BLaER1 treated with 17β-estradiol and CSF1 and Interleukin-3, amounts not matched to agents 10 nM and 100 nM (cell line): ENCODE data around the gene HAPLN2.
"Not testable (repeated sequence)": the region's sequence is repeated elsewhere in the genome, so short reads cannot be mapped to it uniquely, and the experiment has no call there.

ENCODE experiments used
- H3K27ac ChIP-seq, 11 experiments: shearing (Covaris generic); formaldehyde crosslinking; 2 replicates each; pipeline ENCODE4 v1.8.1; 2022
- H3K27me3 ChIP-seq, 11 experiments: shearing (Covaris generic); formaldehyde crosslinking; 2 replicates each; pipeline ENCODE4 v1.8.1; 2022
- H3K36me3 ChIP-seq, 11 experiments: shearing (Covaris generic); formaldehyde crosslinking; 2 replicates each; pipeline ENCODE4 v1.8.1; 2022
- H3K4me1 ChIP-seq, 10 experiments: shearing (Covaris generic); formaldehyde crosslinking; 2 replicates each; pipeline ENCODE4 v1.8.1; 2022
- H3K4me2 ChIP-seq, 11 experiments: shearing (Covaris generic); formaldehyde crosslinking; 2 replicates each; pipeline ENCODE4 v1.8.1; 2022
- H3K4me3 ChIP-seq, 10 experiments: shearing (Covaris generic); formaldehyde crosslinking; 2 replicates each; pipeline ENCODE4 v1.8.1; 2022
- H3K9ac ChIP-seq, 11 experiments: shearing (Covaris generic); formaldehyde crosslinking; 2 replicates each; pipeline ENCODE4 v1.8.1; 2022
- H3K9me3 ChIP-seq, 11 experiments: shearing (Covaris generic); formaldehyde crosslinking; replicated peaks in 1 of 11; 2 replicates each; pipeline ENCODE4 v1.8.1; 2022
- H4K20me1 ChIP-seq, 11 experiments: shearing (Covaris generic); formaldehyde crosslinking; 2 replicates each; pipeline ENCODE4 v1.8.1; 2022
- Cebpa-rat ChIP-seq, 11 experiments: shearing (Covaris generic); IDR thresholded peaks; 2 replicates each; pipeline ENCODE4 v1.8.1; 2022

The HAPLN2 gene

DNA sequence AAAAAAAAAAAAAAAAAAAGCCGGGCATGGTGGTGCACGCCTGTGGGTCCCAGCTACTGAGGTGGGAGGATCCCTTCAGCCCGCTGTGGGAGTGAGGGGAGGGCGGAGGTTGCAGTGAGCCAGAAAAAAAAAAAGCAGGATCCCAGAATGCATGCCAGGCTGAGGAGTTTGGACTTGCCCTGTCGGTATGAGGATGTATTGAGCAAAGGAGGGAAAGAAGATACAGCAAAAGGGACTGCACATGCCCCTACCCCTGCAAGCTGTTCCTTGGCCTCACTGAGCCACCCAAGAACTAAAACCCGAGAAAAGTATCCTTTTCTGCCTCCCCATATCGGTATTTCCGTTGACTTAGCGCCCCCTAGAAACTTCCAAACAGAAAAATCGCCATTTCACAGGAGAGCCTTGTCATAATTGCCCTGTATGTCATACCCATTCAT, 16.6 kb upstream of the HAPLN2 start:
- no peak for TF ChIP-seq Cebpa-rat (IDR thresholded peaks at IDR 0.05)
- H3K4me1 ChIP-seq = peaks cover 42 to 71% (median 51%) of the 10 kb centered on the region in 10 experiments
- H4K20me1 ChIP-seq = peaks cover 0 to 22% (median under 1%) of the 10 kb centered on the region in 11 experiments; a peak in 9 of 22 replicates
- H3K4me2 ChIP-seq = peak overlapping the region; percentile 88 to 97 (median 94)
- no peaks in the 10 kb centered on the region for H3K9me3 ChIP-seq
- no peak overlapping the region for H3K27ac ChIP-seq
- H3K4me3 ChIP-seq = no peak overlapping the region
- no peaks in the 10 kb centered on the region for H3K27me3 ChIP-seq
- peaks cover 5 to 26% (median 21%) of the 10 kb centered on the region in 11 experiments; a peak in 21 of 22 replicates for H3K36me3 ChIP-seq
- H3K9ac ChIP-seq = no peak overlapping the region

DNA sequence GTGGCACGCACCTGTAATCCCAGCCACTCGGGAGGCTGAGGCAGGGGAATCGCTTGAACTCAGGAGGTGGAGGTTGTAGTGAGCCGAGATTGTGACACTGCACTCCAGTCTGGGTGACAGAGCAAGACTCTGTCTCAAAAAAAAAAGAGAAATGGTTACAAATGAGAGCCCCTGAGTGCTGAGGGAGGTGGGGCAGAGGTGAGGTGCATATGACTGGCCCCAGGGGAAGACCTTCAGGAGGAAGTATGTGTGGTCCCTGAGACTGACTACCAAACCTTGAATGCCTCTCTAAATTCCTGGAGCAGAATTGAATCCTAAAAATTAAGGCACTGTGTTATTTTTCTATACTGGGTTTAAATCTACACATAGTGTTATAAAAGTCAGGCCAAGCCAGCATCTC, 11.9 kb upstream of the HAPLN2 start:
- H3K4me3 ChIP-seq, H3K9me3 ChIP-seq, H3K27me3 ChIP-seq, H3K36me3 ChIP-seq, H4K20me1 ChIP-seq, H3K27ac ChIP-seq: not testable (repeated sequence)
- Histone ChIP-seq H3K9ac (peak overlapping the region in 2 of 11 experiments; percentile 0 to 42; a peak in 1 of 22 replicates), H3K4me2 (peak overlapping the region in 9 of 11 experiments; percentile 2 to 38 (median 14); a peak in 7 of 22 replicates), H3K4me1 (peaks cover 22 to 53% (median 34%) of the 10 kb centered on the region in 10 experiments)

- no peak overlapping the region; a peak in 1 of 22 replicates for H3K27ac ChIP-seq
- H3K4me2 ChIP-seq = peak overlapping the region; percentile 2 to 61 (median 44); a peak in 16 of 22 replicates
Observed at GRCh38 chr1:156608036-156608674, 11.1 kb upstream of the HAPLN2 start.

DNA sequence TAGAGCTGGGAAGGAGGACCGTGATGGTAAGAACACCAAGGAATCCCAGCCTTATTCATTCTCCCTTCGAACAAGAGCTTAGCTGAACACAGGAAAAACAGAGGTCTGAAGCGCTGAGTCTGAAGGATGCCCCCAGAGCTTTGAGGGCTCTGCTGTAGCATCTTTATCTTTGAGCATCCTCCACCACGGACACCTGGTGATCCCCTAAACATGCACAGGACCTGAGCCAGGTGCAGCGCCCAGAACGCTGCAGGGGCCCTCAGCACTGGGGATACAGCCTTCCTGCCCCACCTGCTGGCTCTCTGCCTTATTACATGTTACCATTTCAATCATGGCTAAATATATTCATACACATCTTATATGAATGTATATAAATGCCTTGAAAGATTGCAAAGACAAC, 10.2 kb upstream of the HAPLN2 start:
- Histone ChIP-seq H3K4me2 (peak overlapping the region in 4 of 11 experiments; percentile 7 to 61 (median 42); a peak in 4 of 22 replicates), H3K4me1 (peaks cover 20 to 52% (median 30%) of the 10 kb centered on the region in 10 experiments), H3K4me3 (no peak overlapping the region), H3K9me3 (no peaks in the 10 kb centered on the region), H4K20me1 (no peaks in the 10 kb centered on the region; a peak in 1 of 22 replicates), H3K27me3 (peaks cover 0 to 14% (median 4%) of the 10 kb centered on the region in 11 experiments; a peak in 7 of 22 replicates), H3K36me3 (no peaks in the 10 kb centered on the region), H3K27ac (no peak overlapping the region), H3K9ac (no peak overlapping the region)
- no peak for TF ChIP-seq Cebpa-rat (IDR thresholded peaks at IDR 0.05)

More at GRCh38 chr1:156608036-156608674, 11.1 kb upstream of the HAPLN2 start:
- TF ChIP-seq Cebpa-rat (IDR thresholded peaks at IDR 0.05) = no peak
- H3K9ac ChIP-seq = peak overlapping the region in 1 of 11 experiments; percentile 32; a peak in 1 of 22 replicates
- H3K4me1 ChIP-seq = peaks cover 20 to 52% (median 30%) of the 10 kb centered on the region in 10 experiments
- no peaks in the 10 kb centered on the region for H3K36me3 ChIP-seq
- H3K4me3 ChIP-seq = no peak overlapping the region
- H3K27me3 ChIP-seq = peaks cover 0 to 6% (median 0%) of the 10 kb centered on the region in 11 experiments; a peak in 3 of 22 replicates
- no peaks in the 10 kb centered on the region; a peak in 1 of 22 replicates for H4K20me1 ChIP-seq
- no peaks in the 10 kb centered on the region for H3K9me3 ChIP-seq

DNA sequence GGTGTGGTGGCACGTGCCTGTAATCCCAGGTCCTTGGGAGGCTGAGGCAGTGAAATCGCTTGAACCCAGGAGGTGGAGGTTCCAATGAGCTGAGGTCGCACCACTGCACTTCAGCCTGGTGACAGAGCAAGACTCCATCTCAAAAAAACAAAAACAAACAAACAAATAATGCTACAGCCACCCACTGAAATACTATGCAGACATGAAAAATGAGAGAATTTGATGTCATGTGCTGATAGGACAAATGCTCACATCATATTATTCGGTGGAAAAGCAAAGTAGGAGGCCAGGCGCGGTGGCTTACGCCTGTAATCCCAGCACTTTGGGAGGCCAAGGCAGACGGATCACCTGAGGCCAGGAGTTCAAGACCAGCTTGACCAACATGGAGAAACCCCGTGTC, 9.1 kb upstream of the HAPLN2 start:
- H3K36me3 ChIP-seq, H3K4me2 ChIP-seq, H3K27ac ChIP-seq, H3K9ac ChIP-seq, H3K4me3 ChIP-seq, H4K20me1 ChIP-seq, H3K9me3 ChIP-seq: not testable (repeated sequence)
- Histone ChIP-seq H3K4me1 (peaks cover 20 to 47% (median 27%) of the 10 kb centered on the region in 10 experiments), H3K27me3 (peaks cover 2 to 25% (median 14%) of the 10 kb centered on the region in 11 experiments; a peak in 19 of 22 replicates)

GRCh38 chr1:156612666-156613065, 6.5 kb upstream of the HAPLN2 start:
- H4K20me1 ChIP-seq = no peaks in the 10 kb centered on the region; a peak in 1 of 22 replicates
- H3K9me3 ChIP-seq = no peaks in the 10 kb centered on the region
- no peak overlapping the region for H3K9ac ChIP-seq
- peaks cover 23 to 51% (median 38%) of the 10 kb centered on the region in 11 experiments for H3K27me3 ChIP-seq
- H3K4me2 ChIP-seq = peak overlapping the region in 3 of 11 experiments; percentile 1 to 67 (median 65); a peak in 6 of 22 replicates
- TF ChIP-seq Cebpa-rat (IDR thresholded peaks at IDR 0.05) = no peak
- peaks cover 12 to 23% (median 13%) of the 10 kb centered on the region in 10 experiments for H3K4me1 ChIP-seq
- no peaks in the 10 kb centered on the region for H3K36me3 ChIP-seq
- H3K27ac ChIP-seq = no peak overlapping the region
- no peak overlapping the region for H3K4me3 ChIP-seq

DNA sequence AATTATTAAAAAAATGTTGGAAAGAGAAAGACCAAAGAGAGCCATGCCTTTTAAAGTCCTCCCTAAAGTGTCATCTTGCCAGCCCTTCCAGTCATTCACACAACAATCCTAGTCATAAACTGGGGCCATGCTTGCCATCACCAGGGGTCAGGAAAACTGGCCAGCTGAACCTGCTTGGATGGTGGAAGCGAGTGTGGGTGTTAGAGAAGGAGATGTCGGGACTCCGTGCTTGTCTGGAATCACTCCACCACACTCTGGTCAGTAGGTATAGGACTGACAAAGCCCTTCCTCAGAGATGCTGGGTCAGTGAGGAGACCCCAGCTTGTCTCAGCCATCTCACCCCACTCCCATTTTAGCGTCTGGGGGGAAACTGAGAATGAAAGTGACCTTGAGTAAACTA, 3.3 kb upstream of the HAPLN2 start:
- Histone ChIP-seq H3K27ac (no peak overlapping the region), H3K9ac (no peak overlapping the region), H3K4me2 (no peak overlapping the region)

DNA sequence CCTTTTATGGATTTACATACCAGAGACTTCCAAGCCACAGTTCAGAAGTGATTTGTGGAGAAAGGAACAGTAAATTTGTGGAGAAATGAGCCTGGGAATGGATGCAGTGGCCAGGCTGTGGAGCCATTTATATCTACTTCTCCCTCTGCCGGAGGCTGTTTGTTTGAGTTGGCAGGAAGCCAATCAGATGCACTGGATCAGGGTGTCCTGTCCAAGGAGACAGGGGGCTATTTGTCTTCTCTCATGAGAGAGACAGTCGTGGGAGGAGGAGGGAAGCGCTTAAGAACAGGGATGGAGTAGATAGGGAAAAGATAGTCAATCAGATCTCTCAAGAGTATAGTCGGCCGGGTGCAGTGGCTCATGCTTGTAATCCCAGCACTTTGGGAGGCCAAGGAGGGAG, 2.8 kb upstream of the HAPLN2 start:
- H3K27ac ChIP-seq = no peak overlapping the region
- no peak overlapping the region for H3K9ac ChIP-seq
- no peak for TF ChIP-seq Cebpa-rat (IDR thresholded peaks at IDR 0.05)
- H4K20me1 ChIP-seq = peaks cover 0 to 8% (median 0%) of the 10 kb centered on the region in 11 experiments; a peak in 1 of 22 replicates
- H3K36me3 ChIP-seq = no peaks in the 10 kb centered on the region
- no peak overlapping the region for H3K4me2 ChIP-seq
- peaks cover 47 to 89% (median 67%) of the 10 kb centered on the region in 11 experiments for H3K27me3 ChIP-seq
- no peaks in the 10 kb centered on the region for H3K9me3 ChIP-seq
- H3K4me1 ChIP-seq = peaks cover 0 to 14% (median 0%) of the 10 kb centered on the region in 10 experiments; a peak in 7 of 20 replicates
- no peak overlapping the region for H3K4me3 ChIP-seq

More for the DNA sequence above, 3.3 kb upstream of the HAPLN2 start:
- peaks cover 42 to 84% (median 62%) of the 10 kb centered on the region in 11 experiments for H3K27me3 ChIP-seq
- no peaks in the 10 kb centered on the region for H3K9me3 ChIP-seq
- H3K36me3 ChIP-seq = no peaks in the 10 kb centered on the region
- peaks cover 0 to 14% (median 0%) of the 10 kb centered on the region in 10 experiments; a peak in 7 of 20 replicates for H3K4me1 ChIP-seq
- TF ChIP-seq Cebpa-rat (IDR thresholded peaks at IDR 0.05) = no peak
- H4K20me1 ChIP-seq = peaks cover 0 to 8% (median 0%) of the 10 kb centered on the region in 11 experiments; a peak in 1 of 22 replicates
- no peak overlapping the region for H3K4me3 ChIP-seq

DNA sequence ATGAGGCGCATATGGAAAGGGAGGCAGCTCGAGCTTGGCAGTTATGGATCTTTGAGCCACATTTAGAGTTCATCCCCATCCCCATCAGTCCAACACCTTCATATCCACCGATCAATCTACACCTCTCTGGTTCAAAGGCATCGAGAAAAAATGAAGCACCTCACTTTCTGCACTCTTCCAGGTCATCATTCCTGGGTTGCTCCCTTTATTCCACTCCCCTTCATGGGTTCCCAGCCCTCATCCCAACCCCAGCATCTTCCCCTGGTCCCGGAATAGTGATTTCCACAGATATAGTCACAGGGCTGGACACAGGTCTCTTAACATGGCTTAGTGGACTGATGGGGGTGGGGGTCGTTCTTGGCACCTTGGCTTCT, 354 bp downstream of the HAPLN2 start:
- H3K9me3 ChIP-seq = no peaks in the 10 kb centered on the region
- no peaks in the 10 kb centered on the region for H3K36me3 ChIP-seq
- peaks cover 0 to 26% (median 10%) of the 10 kb centered on the region in 11 experiments; a peak in 12 of 22 replicates for H4K20me1 ChIP-seq
- H3K4me1 ChIP-seq = peaks cover 0 to 8% (median 0%) of the 10 kb centered on the region in 10 experiments; a peak in 5 of 20 replicates
- no peak overlapping the region for H3K4me3 ChIP-seq
- H3K9ac ChIP-seq = no peak overlapping the region
- no peak overlapping the region for H3K27ac ChIP-seq
- TF ChIP-seq Cebpa-rat (IDR thresholded peaks at IDR 0.05) = no peak
- peaks cover 77 to 100% (median 92%) of the 10 kb centered on the region in 11 experiments for H3K27me3 ChIP-seq
- H3K4me2 ChIP-seq = no peak overlapping the region
